NOMO-1 treated with DMSO at 0.1 percent for 48 hours (cell line): ENCODE data around the gene TMEM248.
"Not testable (repeated sequence)": the region's sequence is repeated elsewhere in the genome, so short reads cannot be mapped to it uniquely, and the experiment has no call there.

ENCODE experiments used
- DNase-seq: peaks from one replicate; lab custom pipeline; 2025; ENCODE audit not compliant: unreplicated experiment; lab: John Stamatoyannopoulos, UW

The TMEM248 gene

GRCh38 chr7:66920769-66921395, at the start of gene TMEM248:
Gene TMEM248 (plus strand): TSS chr7:66921225. CDS start chr7:66941866, 20,641 bp downstream.
- peak; percentile 84 for DNase-seq

GRCh38 chr7:66873476-66873875, 47.5 kb upstream of the TMEM248 start:
- DNase-seq = no peak

- peak; percentile 78 for DNase-seq
Measured at GRCh38 chr7:66877577-66878300, 43.3 kb upstream of the TMEM248 start.

GRCh38 chr7:66878301-66878685, 42.7 kb upstream of the TMEM248 start:
- not testable (repeated sequence) for DNase-seq

- no peak for DNase-seq
Measured at GRCh38 chr7:66880053-66880452, 41.0 kb upstream of the TMEM248 start.

GRCh38 chr7:66880577-66880976, 40.4 kb upstream of the TMEM248 start:
- DNase-seq = not testable (repeated sequence)

GRCh38 chr7:66883716-66884115, 37.3 kb upstream of the TMEM248 start:
- DNase-seq = no peak

- not testable (repeated sequence) for DNase-seq
Measured at GRCh38 chr7:66884556-66884955, 36.5 kb upstream of the TMEM248 start.

GRCh38 chr7:66886152-66886551, 34.9 kb upstream of the TMEM248 start:
- no peak for DNase-seq

- DNase-seq = not testable (repeated sequence)
Measured at GRCh38 chr7:66888223-66888622, 32.8 kb upstream of the TMEM248 start.

GRCh38 chr7:66894463-66895080, 26.5 kb upstream of the TMEM248 start:
- DNase-seq = no peak

- DNase-seq = no peak
Measured at GRCh38 chr7:66896441-66896840, 24.6 kb upstream of the TMEM248 start.

GRCh38 chr7:66899552-66900280, 21.3 kb upstream of the TMEM248 start:
- no peak for DNase-seq

- no peak for DNase-seq
Measured at GRCh38 chr7:66901941-66902843, 18.8 kb upstream of the TMEM248 start.

GRCh38 chr7:66902844-66903180, 18.2 kb upstream of the TMEM248 start:
- no peak for DNase-seq

- no peak for DNase-seq
Measured at GRCh38 chr7:66903360-66904062, 17.5 kb upstream of the TMEM248 start.

- DNase-seq = no peak
Measured at GRCh38 chr7:66904063-66904593, 16.9 kb upstream of the TMEM248 start.

GRCh38 chr7:66905278-66905677, 15.7 kb upstream of the TMEM248 start:
- no peak for DNase-seq

- no peak for DNase-seq
Measured at GRCh38 chr7:66905689-66906088, 15.3 kb upstream of the TMEM248 start.

GRCh38 chr7:66907731-66908130, 13.3 kb upstream of the TMEM248 start:
- no peak for DNase-seq
